ENCODE measurements around the gene NFATC1.

- no peak for TF ChIP-seq CTCF (conservative IDR thresholded peaks at IDR 0.05)
- no peak for TF ChIP-seq ZFX (IDR thresholded peaks at IDR 0.05)
Measured at GRCh38 chr18:79517341-79517740, 121.6 kb downstream of the NFATC1 start.

All from C4-2B (cell line).